SU-DHL-6 (cell line): ENCODE results near the gene DLL1.

Experiments
- H2AFZ ChIP-seq: fragments of 200-600 bp; sonication (generic); 2 replicates; pipeline ENCODE4 v1.6.1; 2014; ENCODE audit warnings: low read depth, mild to moderate bottlenecking, moderate library complexity, mixed read lengths, antibody characterized with exemption, low read length; ENCODE audit not compliant: severe bottlenecking
- H3F3A ChIP-seq: fragments of 200-600 bp; shearing (Covaris generic); 2 replicates; pipeline ENCODE4 v1.6.0; 2016; ENCODE audit warnings: antibody characterized with exemption, mild to moderate bottlenecking; ENCODE audit not compliant: insufficient read depth
- H3K27ac ChIP-seq: fragments of 200-600 bp; sonication (generic); 2 replicates; pipeline ENCODE4 v1.5.1; 2016; ENCODE audit warnings: low read depth, mild to moderate bottlenecking, low read length, moderate library complexity, mixed read lengths
- H3K27me3 ChIP-seq: fragments of 200-600 bp; sonication (generic), shearing (Covaris generic); 2 replicates; pipeline ENCODE4 v1.6.0; 2014; ENCODE audit warnings: mild to moderate bottlenecking, low read length
- H3K36me3 ChIP-seq: fragments of 200-600 bp; sonication (generic); 2 replicates; pipeline ENCODE4 v1.6.1; 2014; ENCODE audit warnings: mild to moderate bottlenecking, low read length, mixed read lengths
- H3K4me2 ChIP-seq: fragments of 300-600, 200-600 bp; shearing (Covaris generic), sonication (generic); 2 replicates; pipeline ENCODE4 v1.6.0; 2014; ENCODE audit warnings: low read length, low read depth, mild to moderate bottlenecking; ENCODE audit not compliant: poor library complexity, severe bottlenecking
- H3K4me3 ChIP-seq: fragments of 200-600 bp; sonication (generic); 2 replicates; pipeline ENCODE4 v1.5.1; 2014; ENCODE audit warnings: antibody characterized with exemption, low read length, mild to moderate bottlenecking, mixed read lengths; ENCODE audit not compliant: insufficient read depth, poor library complexity, severe bottlenecking
- H3K79me2 ChIP-seq: fragments of 200-600 bp; sonication (generic); 2 replicates; pipeline ENCODE4 v1.6.1; 2014; ENCODE audit warnings: mild to moderate bottlenecking, low read length, moderate library complexity; ENCODE audit not compliant: insufficient read depth
- H3K9ac ChIP-seq: fragments of 200-600 bp; sonication (generic); 2 replicates; pipeline ENCODE4 v1.7.0; 2014; ENCODE audit warnings: mild to moderate bottlenecking, low read length
- H3K9me2 ChIP-seq: fragments of 200-600 bp; sonication (generic); replicated peaks from 2 replicates; pipeline ENCODE4 v1.6.1; 2014; ENCODE audit warnings: low read length; ENCODE audit not compliant: insufficient read depth
- H3K9me3 ChIP-seq: fragments of 200-600 bp; sonication (generic); 2 replicates; pipeline ENCODE4 v1.6.1; 2014; ENCODE audit warnings: low read length, mixed read lengths; ENCODE audit not compliant: insufficient read depth
- H4K20me1 ChIP-seq: fragments of 200-600 bp; sonication (generic); 2 replicates; pipeline ENCODE4 v1.6.1; 2014; ENCODE audit warnings: low read depth, mild to moderate bottlenecking, antibody characterized with exemption, low read length, moderate library complexity, mixed read lengths
- EZH2phosphoT487 ChIP-seq: fragments of 200-600 bp; sonication (generic), shearing (Covaris generic); conservative IDR thresholded peaks from 2 replicates; pipeline ENCODE4 v1.6.1; 2018; ENCODE audit warnings: mild to moderate bottlenecking, antibody characterized with exemption, low read length, moderate library complexity, mixed read lengths
- TF ChIP-seq, protein P1 (sequence below): fragments of 200-600 bp; sonication (generic); IDR thresholded peaks from one replicate; pipeline ENCODE4 v1.5.1; 2017; ENCODE audit warnings: antibody characterized with exemption, mild to moderate bottlenecking, low read length, moderate library complexity; ENCODE audit not compliant: insufficient read depth, poor library complexity, severe bottlenecking

The DLL1 gene

DNA sequence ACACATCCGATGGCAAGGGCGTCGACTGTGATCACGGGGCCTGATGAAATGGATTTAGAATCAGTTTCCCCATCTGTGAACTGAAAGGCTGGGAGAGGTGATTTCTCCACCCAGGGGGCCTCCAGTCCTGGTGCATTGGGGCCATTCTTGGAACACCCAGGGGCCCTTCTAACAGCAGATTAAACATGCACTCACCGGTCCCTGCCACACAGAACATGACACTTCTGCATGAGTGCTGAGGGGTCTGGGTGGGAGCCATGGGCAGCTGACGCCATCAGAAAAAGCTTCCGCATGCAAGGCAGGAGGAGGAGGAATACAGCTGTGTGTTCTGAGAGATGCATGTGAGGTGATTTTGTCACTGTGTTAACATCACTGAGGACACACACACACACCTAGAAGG is 26.8 kb downstream of the DLL1 start:
- H3F3A ChIP-seq: no peaks in the 10 kb centered on the region
- H3K9me2 ChIP-seq: no peaks in the 10 kb centered on the region
- H3K9ac ChIP-seq: no peak overlapping the region
- no peaks in the 10 kb centered on the region for H3K36me3 ChIP-seq
- H3K9me3 ChIP-seq: no peaks in the 10 kb centered on the region
- TF ChIP-seq, protein P1, sequence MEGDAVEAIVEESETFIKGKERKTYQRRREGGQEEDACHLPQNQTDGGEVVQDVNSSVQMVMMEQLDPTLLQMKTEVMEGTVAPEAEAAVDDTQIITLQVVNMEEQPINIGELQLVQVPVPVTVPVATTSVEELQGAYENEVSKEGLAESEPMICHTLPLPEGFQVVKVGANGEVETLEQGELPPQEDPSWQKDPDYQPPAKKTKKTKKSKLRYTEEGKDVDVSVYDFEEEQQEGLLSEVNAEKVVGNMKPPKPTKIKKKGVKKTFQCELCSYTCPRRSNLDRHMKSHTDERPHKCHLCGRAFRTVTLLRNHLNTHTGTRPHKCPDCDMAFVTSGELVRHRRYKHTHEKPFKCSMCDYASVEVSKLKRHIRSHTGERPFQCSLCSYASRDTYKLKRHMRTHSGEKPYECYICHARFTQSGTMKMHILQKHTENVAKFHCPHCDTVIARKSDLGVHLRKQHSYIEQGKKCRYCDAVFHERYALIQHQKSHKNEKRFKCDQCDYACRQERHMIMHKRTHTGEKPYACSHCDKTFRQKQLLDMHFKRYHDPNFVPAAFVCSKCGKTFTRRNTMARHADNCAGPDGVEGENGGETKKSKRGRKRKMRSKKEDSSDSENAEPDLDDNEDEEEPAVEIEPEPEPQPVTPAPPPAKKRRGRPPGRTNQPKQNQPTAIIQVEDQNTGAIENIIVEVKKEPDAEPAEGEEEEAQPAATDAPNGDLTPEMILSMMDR: no peak
- no peak for TF ChIP-seq EZH2phosphoT487
- no peaks in the 10 kb centered on the region for H3K79me2 ChIP-seq
- H3K4me3 ChIP-seq: no peak overlapping the region
- no peaks in the 10 kb centered on the region for H4K20me1 ChIP-seq
- H3K27me3 ChIP-seq: no peaks in the 10 kb centered on the region
- no peak overlapping the region for H2AFZ ChIP-seq
- H3K27ac ChIP-seq: no peak overlapping the region
- H3K4me2 ChIP-seq: no peak overlapping the region

DNA sequence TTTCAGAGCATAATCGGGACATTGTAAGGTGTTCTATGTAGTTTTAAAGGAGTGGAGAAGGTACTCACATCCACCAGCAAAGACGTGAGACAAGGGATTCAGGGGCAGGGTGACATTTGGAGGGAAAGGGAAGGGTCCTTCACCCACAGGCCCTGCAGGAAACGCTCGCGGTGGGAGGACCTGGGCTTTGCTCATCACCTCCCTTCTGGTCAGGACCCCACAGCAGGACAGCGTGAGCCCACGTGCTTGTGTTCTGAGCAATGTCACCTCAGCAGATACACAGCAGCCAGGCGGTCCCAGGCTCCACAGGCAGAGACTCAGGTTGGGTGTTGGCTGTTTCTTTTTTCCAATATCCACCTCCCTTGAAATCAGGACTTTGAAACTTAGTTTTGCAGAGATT is 27.5 kb downstream of the DLL1 start:
- Histone ChIP-seq H2AFZ (no peak overlapping the region), H3K9ac (no peak overlapping the region), H3K4me3 (no peak overlapping the region), H3K27me3 (no peaks in the 10 kb centered on the region), H3K27ac (no peak overlapping the region), H3F3A (no peaks in the 10 kb centered on the region), H3K36me3 (no peaks in the 10 kb centered on the region), H4K20me1 (no peaks in the 10 kb centered on the region), H3K9me3 (no peaks in the 10 kb centered on the region), H3K79me2 (no peaks in the 10 kb centered on the region), H3K9me2 (no peaks in the 10 kb centered on the region), H3K4me2 (no peak overlapping the region)
- TF ChIP-seq, protein P1: no peak
- TF ChIP-seq EZH2phosphoT487: no peak

DNA sequence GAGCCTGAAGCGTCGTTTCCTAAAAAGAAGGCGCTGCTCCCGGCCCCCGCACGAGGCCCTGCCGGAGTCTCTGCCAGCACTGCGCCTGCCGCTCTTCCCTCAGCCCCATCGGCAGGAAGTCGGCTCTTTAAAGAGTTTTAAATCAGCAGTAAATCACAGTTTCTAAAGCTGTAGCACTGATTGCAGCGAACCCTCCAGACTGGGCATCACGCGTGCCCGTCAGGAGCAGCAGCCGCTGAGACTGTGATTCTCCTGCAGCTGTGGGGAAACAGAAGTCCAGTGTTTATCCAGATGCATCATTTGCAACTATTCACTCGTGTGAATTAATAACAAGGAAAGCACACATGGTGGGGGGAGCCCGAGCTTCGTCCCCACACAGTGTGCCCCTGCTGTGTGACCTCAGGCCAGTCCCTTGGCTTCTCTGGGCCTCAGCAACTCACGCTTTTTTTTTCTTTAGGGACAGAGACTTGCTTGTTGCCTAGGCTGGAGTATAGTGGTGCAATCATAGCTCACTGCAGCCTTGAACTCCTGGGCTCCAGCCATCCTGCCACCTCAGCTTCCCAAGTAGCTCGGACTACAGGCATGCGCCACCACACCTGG is 28.3 kb downstream of the DLL1 start:
- no peak overlapping the region for H3K27ac ChIP-seq
- H3K79me2 ChIP-seq: no peaks in the 10 kb centered on the region
- no peaks in the 10 kb centered on the region for H3F3A ChIP-seq
- no peak overlapping the region for H3K4me2 ChIP-seq
- TF ChIP-seq, protein P1: no peak
- no peak for TF ChIP-seq EZH2phosphoT487
- no peak overlapping the region for H3K4me3 ChIP-seq
- no peaks in the 10 kb centered on the region for H3K9me3 ChIP-seq
- no peaks in the 10 kb centered on the region for H4K20me1 ChIP-seq
- no peak overlapping the region for H2AFZ ChIP-seq
- no peaks in the 10 kb centered on the region for H3K36me3 ChIP-seq
- H3K9me2 ChIP-seq: no peaks in the 10 kb centered on the region
- H3K9ac ChIP-seq: no peak overlapping the region
- H3K27me3 ChIP-seq: no peaks in the 10 kb centered on the region
